Measurements from ENCODE around the gene B3GLCT. TPM values are rescaled to one million over a fixed set of nuclear protein-coding genes. Genes with fewer than 3 reads are reported as not detected.

The B3GLCT gene
- total and polyA plus RNA-seq, 2 experiments from 2014 or later: 2.2 to 4.4 TPM

DNA sequence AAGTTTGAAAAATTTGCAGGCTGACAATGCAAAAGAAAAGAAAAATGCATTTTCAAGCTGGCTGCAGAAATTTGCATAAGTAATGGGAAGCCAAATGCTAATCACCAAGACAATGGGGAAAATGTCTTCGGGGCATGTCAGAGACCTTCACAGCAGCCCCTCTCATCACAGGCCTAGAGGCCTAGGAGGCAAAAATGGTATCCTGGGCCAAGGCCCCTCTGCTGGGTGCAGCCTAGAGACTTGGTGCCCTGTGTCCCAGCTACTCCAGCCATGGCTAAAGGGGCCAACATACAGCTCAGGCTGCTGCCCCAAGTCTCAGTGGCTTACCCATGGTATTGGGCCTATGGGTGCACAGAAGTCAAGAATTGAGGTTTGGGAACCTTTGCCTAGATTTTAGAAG is 155.2 kb downstream of the B3GLCT start (continued):
- TF ChIP-seq, protein P1, sequence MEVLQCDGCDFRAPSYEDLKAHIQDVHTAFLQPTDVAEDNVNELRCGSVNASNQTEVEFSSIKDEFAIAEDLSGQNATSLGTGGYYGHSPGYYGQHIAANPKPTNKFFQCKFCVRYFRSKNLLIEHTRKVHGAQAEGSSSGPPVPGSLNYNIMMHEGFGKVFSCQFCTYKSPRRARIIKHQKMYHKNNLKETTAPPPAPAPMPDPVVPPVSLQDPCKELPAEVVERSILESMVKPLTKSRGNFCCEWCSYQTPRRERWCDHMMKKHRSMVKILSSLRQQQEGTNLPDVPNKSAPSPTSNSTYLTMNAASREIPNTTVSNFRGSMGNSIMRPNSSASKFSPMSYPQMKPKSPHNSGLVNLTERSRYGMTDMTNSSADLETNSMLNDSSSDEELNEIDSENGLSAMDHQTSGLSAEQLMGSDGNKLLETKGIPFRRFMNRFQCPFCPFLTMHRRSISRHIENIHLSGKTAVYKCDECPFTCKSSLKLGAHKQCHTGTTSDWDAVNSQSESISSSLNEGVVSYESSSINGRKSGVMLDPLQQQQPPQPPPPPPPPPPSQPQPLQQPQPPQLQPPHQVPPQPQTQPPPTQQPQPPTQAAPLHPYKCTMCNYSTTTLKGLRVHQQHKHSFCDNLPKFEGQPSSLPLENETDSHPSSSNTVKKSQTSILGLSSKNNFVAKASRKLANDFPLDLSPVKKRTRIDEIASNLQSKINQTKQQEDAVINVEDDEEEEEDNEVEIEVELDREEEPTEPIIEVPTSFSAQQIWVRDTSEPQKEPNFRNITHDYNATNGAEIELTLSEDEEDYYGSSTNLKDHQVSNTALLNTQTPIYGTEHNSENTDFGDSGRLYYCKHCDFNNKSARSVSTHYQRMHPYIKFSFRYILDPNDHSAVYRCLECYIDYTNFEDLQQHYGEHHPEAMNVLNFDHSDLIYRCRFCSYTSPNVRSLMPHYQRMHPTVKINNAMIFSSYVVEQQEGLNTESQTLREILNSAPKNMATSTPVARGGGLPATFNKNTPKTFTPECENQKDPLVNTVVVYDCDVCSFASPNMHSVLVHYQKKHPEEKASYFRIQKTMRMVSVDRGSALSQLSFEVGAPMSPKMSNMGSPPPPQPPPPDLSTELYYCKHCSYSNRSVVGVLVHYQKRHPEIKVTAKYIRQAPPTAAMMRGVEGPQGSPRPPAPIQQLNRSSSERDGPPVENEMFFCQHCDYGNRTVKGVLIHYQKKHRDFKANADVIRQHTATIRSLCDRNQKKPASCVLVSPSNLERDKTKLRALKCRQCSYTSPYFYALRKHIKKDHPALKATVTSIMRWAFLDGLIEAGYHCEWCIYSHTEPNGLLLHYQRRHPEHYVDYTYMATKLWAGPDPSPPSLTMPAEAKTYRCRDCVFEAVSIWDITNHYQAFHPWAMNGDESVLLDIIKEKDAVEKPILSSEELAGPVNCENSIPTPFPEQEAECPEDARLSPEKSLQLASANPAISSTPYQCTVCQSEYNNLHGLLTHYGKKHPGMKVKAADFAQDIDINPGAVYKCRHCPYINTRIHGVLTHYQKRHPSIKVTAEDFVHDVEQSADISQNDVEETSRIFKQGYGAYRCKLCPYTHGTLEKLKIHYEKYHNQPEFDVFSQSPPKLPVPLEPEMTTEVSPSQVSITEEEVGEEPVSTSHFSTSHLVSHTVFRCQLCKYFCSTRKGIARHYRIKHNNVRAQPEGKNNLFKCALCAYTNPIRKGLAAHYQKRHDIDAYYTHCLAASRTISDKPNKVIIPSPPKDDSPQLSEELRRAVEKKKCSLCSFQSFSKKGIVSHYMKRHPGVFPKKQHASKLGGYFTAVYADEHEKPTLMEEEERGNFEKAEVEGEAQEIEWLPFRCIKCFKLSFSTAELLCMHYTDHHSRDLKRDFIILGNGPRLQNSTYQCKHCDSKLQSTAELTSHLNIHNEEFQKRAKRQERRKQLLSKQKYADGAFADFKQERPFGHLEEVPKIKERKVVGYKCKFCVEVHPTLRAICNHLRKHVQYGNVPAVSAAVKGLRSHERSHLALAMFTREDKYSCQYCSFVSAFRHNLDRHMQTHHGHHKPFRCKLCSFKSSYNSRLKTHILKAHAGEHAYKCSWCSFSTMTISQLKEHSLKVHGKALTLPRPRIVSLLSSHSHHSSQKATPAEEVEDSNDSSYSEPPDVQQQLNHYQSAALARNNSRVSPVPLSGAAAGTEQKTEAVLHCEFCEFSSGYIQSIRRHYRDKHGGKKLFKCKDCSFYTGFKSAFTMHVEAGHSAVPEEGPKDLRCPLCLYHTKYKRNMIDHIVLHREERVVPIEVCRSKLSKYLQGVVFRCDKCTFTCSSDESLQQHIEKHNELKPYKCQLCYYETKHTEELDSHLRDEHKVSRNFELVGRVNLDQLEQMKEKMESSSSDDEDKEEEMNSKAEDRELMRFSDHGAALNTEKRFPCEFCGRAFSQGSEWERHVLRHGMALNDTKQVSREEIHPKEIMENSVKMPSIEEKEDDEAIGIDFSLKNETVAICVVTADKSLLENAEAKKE (CRISPR knock-in tag; IDR thresholded peaks at IDR 0.05): no peak
- no peak for TF ChIP-seq STAT1 (IDR thresholded peaks at IDR 0.05; ENCODE audit: unreplicated experiment)

DNA sequence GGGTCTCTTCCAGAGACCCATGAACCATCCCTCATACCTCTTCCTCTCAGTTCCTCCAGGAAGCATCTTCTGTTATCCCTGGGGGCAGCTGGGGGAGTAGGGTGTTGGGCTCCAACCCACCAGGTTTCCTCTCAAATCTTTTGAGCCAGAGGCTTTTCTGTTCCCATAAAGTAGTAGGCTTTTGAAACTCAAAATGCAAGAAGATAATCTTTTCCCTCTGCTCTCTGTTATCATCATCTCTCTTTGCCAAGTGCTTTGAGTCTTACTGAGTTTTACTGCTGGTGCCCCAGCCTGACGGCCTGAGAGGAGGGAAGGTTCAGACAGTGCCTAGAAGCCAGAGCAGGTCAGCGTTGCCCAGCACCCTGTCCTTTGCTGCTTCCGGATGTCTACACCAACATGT is 157.2 kb downstream of the B3GLCT start:
- peaks cover 4% of the 10 kb centered on the region for H3K27me3 Mint-ChIP-seq (ENCODE audit: insufficient read depth, low read depth, poor library complexity)
- H3K4me2 ChIP-seq: no peak overlapping the region
- H3K27ac ChIP-seq (ENCODE audit: low read depth): no peak overlapping the region
- H2AFZ ChIP-seq: no peak overlapping the region
- H3K4me1 Mint-ChIP-seq: no peaks in the 10 kb centered on the region
- H3K36me3 Mint-ChIP-seq (ENCODE audit: low read depth): peaks cover 25% of the 10 kb centered on the region
- no peak for DNase-seq (ENCODE audit: low spot score)
- no peaks in the 10 kb centered on the region for H3K79me2 ChIP-seq (replicated peaks; ENCODE audit: insufficient read depth)
- no peaks in the 10 kb centered on the region for H3K4me1 ChIP-seq (ENCODE audit: insufficient read depth)
- no peak overlapping the region for H3K27ac Mint-ChIP-seq
- H3K4me3 ChIP-seq: no peak overlapping the region
- no peak overlapping the region for H3K4me3 Mint-ChIP-seq
- no peak for ATAC-seq
- H3K9me3 Mint-ChIP-seq: peaks cover 61% of the 10 kb centered on the region
- no peaks in the 10 kb centered on the region for H4K20me1 ChIP-seq (replicated peaks; ENCODE audit: insufficient read depth)
- H3K36me3 ChIP-seq (ENCODE audit: insufficient read depth): peaks cover 6% of the 10 kb centered on the region
- peaks cover 6% of the 10 kb centered on the region for H3K9me2 ChIP-seq (ENCODE audit: insufficient read depth)
- H3F3A ChIP-seq (replicated peaks; ENCODE audit: low read depth): no peaks in the 10 kb centered on the region
- no peaks in the 10 kb centered on the region for H3K27me3 ChIP-seq (ENCODE audit: insufficient read depth)
- TF ChIP-seq, protein P2, sequence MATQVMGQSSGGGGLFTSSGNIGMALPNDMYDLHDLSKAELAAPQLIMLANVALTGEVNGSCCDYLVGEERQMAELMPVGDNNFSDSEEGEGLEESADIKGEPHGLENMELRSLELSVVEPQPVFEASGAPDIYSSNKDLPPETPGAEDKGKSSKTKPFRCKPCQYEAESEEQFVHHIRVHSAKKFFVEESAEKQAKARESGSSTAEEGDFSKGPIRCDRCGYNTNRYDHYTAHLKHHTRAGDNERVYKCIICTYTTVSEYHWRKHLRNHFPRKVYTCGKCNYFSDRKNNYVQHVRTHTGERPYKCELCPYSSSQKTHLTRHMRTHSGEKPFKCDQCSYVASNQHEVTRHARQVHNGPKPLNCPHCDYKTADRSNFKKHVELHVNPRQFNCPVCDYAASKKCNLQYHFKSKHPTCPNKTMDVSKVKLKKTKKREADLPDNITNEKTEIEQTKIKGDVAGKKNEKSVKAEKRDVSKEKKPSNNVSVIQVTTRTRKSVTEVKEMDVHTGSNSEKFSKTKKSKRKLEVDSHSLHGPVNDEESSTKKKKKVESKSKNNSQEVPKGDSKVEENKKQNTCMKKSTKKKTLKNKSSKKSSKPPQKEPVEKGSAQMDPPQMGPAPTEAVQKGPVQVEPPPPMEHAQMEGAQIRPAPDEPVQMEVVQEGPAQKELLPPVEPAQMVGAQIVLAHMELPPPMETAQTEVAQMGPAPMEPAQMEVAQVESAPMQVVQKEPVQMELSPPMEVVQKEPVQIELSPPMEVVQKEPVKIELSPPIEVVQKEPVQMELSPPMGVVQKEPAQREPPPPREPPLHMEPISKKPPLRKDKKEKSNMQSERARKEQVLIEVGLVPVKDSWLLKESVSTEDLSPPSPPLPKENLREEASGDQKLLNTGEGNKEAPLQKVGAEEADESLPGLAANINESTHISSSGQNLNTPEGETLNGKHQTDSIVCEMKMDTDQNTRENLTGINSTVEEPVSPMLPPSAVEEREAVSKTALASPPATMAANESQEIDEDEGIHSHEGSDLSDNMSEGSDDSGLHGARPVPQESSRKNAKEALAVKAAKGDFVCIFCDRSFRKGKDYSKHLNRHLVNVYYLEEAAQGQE (IDR thresholded peaks at IDR 0.05; ENCODE audit: unreplicated experiment): no peak
- TF ChIP-seq NANOG (IDR thresholded peaks at IDR 0.05; ENCODE audit: borderline replicate concordance): no peak
- TF ChIP-seq CREB1 (CRISPR knock-in tag; IDR thresholded peaks at IDR 0.05; ENCODE audit: low read depth): no peak
- TF ChIP-seq POLR2AphosphoS5 (IDR thresholded peaks at IDR 0.05; ENCODE audit: low read depth): no peak
- TF ChIP-seq STAT1 (IDR thresholded peaks at IDR 0.05; ENCODE audit: unreplicated experiment): no peak
- TF ChIP-seq, protein P3, sequence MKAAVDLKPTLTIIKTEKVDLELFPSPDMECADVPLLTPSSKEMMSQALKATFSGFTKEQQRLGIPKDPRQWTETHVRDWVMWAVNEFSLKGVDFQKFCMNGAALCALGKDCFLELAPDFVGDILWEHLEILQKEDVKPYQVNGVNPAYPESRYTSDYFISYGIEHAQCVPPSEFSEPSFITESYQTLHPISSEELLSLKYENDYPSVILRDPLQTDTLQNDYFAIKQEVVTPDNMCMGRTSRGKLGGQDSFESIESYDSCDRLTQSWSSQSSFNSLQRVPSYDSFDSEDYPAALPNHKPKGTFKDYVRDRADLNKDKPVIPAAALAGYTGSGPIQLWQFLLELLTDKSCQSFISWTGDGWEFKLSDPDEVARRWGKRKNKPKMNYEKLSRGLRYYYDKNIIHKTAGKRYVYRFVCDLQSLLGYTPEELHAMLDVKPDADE (IDR thresholded peaks at IDR 0.05): no peak
- no peak for TF ChIP-seq EZH2 (IDR thresholded peaks at IDR 0.05; ENCODE audit: low read depth, unreplicated experiment)
- TF ChIP-seq ZNF114 (CRISPR knock-in tag; IDR thresholded peaks at IDR 0.05): no peak
- TF ChIP-seq JUNB (IDR thresholded peaks at IDR 0.05; ENCODE audit: unreplicated experiment): no peak
